ENCODE results near the gene SLC25A6. TPM values are rescaled to one million over a fixed set of nuclear protein-coding genes. Genes with fewer than 3 reads are reported as not detected.
A peak's percentile ranks its signal among the peaks of the same experiment; 100 is the strongest.

Gene SLC25A6
- polyA plus RNA-seq, 3 donors = 442 to 769 (median 449) TPM

DNA sequence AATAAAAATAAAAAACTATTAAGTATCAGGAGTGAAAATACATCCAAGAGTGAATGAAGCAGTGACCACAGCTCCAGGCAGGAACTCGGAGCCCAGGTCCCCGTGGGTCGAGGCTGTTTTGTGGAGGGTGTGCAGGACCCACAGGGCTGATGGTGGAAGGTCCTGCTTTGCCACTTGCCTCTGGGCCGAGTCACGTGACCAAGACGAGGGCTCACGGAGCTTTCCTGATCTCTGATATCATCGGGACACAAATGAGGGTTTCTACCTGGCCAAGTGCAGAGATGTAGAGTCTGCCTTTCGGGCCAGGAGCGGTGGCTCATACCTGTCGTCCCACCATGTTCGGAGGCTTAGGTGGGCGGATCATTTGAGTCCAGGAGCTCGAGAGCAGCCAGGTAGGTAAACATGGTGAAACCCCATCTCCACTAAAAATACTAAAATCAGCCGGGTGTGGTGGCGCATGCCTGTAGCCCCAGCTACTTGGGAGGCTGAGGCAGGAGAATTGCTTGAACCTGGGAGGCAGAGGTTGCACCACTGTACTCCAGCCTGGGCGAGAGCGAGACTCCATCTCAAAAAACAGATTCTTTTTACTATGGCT lies 7.2 kb downstream of the SLC25A6 start:
- no peak overlapping the region for H3K9ac ChIP-seq (ENCODE audit: insufficient read depth, low read length, poor library complexity, severe bottlenecking)
- H3K4me3 Mint-ChIP-seq = no peak overlapping the region

GRCh38 chrX:1380672-1381233 lies 11.2 kb downstream of the SLC25A6 start:
- H3K4me3 Mint-ChIP-seq = no peak overlapping the region
- Histone ChIP-seq H3K9me3 (replicated peaks in 1 of 2; ENCODE audit: control insufficient read depth in 1 of 2, insufficient read depth in 1 of 2, low read length in 2 of 2) (no peaks in the 10 kb centered on the region), H3K27me3 (ENCODE audit: control insufficient read depth in 2 of 2, insufficient read depth in 2 of 2, low read length in 2 of 2) (no peaks in the 10 kb centered on the region), H3K4me1 (ENCODE audit: control insufficient read depth in 1 of 2, insufficient read depth in 2 of 2, low read length in 2 of 2) (no peaks in the 10 kb centered on the region), H2AFZ (ENCODE audit: insufficient read depth, low read depth, low read length, poor library complexity, severe bottlenecking) (no peak overlapping the region), H3K36me3 (replicated peaks in 1 of 2; ENCODE audit: control insufficient read depth in 1 of 2, insufficient read depth in 2 of 2, low read length in 2 of 2) (peaks cover 20 to 24% of the 10 kb centered on the region in 2 donors), H3K4me2 (replicated peaks; ENCODE audit: extremely low read depth, low read length, poor library complexity, severe bottlenecking) (no peak overlapping the region), H3K27ac (ENCODE audit: low read depth in 1 of 2, low read length in 2 of 2) (no peak overlapping the region), H3K4me3 (replicated peaks in 1 of 3; ENCODE audit: low read depth in 2 of 3, low read length in 3 of 3) (no peak overlapping the region), H3K79me2 (ENCODE audit: insufficient read depth, low read length) (peaks cover 4% of the 10 kb centered on the region), H4K20me1 (ENCODE audit: insufficient read depth, low read length) (peaks cover 45% of the 10 kb centered on the region), H3K9ac (ENCODE audit: insufficient read depth, low read length, poor library complexity, severe bottlenecking) (no peak overlapping the region)
- 74% methylated on average over 20 of the region's 20 CpGs for WGBS (ENCODE audit: insufficient coverage)
- H3K4me1 Mint-ChIP-seq = peaks cover 11% of the 10 kb centered on the region
- peaks cover 18 to 54% of the 10 kb centered on the region in 2 donors for H3K36me3 Mint-ChIP-seq
- TF ChIP-seq, protein P1, sequence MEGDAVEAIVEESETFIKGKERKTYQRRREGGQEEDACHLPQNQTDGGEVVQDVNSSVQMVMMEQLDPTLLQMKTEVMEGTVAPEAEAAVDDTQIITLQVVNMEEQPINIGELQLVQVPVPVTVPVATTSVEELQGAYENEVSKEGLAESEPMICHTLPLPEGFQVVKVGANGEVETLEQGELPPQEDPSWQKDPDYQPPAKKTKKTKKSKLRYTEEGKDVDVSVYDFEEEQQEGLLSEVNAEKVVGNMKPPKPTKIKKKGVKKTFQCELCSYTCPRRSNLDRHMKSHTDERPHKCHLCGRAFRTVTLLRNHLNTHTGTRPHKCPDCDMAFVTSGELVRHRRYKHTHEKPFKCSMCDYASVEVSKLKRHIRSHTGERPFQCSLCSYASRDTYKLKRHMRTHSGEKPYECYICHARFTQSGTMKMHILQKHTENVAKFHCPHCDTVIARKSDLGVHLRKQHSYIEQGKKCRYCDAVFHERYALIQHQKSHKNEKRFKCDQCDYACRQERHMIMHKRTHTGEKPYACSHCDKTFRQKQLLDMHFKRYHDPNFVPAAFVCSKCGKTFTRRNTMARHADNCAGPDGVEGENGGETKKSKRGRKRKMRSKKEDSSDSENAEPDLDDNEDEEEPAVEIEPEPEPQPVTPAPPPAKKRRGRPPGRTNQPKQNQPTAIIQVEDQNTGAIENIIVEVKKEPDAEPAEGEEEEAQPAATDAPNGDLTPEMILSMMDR (IDR thresholded peaks at IDR 0.05) = no peak
- no peak for DNase-seq
- H3K27ac Mint-ChIP-seq = peak overlapping the region in 2 of 7 donors; percentile 50 to 62
- peaks cover 0 to 5% (median 0%) of the 10 kb centered on the region in 7 donors for H3K9me3 Mint-ChIP-seq
- intact Hi-C loops (cut with micrococcal nuclease) = loop anchor here in 1 of 2 donors (10.0 kb wide), 2 partner anchors 56 to 136 kb away; no protein-coding TSS in a partner anchor
- peaks cover 0 to 3% (median 2%) of the 10 kb centered on the region in 3 donors for H3K27me3 Mint-ChIP-seq (ENCODE audit: low read depth in 3 of 3)

More for the DNA sequence above, 7.2 kb downstream of the SLC25A6 start:
- TF ChIP-seq, protein P1 (IDR thresholded peaks at IDR 0.05) = no peak
- intact Hi-C loops (cut with micrococcal nuclease) = loop anchor here in 1 of 2 donors (5.0 to 10.0 kb wide), 3 partner anchors 37 to 140 kb away; no protein-coding TSS in a partner anchor
- peaks cover 85% of the 10 kb centered on the region for H4K20me1 ChIP-seq (ENCODE audit: insufficient read depth, low read length)
- peaks cover 0 to 5% (median 0%) of the 10 kb centered on the region in 7 donors for H3K9me3 Mint-ChIP-seq
- peaks cover 14% of the 10 kb centered on the region for H3K4me1 Mint-ChIP-seq
- peak overlapping the region in 6 of 7 donors; percentile 18 to 60 (median 48) for H3K27ac Mint-ChIP-seq
- H3K4me2 ChIP-seq (replicated peaks; ENCODE audit: extremely low read depth, low read length, poor library complexity, severe bottlenecking) = no peak overlapping the region
- peaks cover 52 to 76% of the 10 kb centered on the region in 2 donors for H3K36me3 Mint-ChIP-seq
- no peak overlapping the region for H3K4me3 ChIP-seq (replicated peaks in 1 of 3; ENCODE audit: low read depth in 2 of 3, low read length in 3 of 3)
- no peaks in the 10 kb centered on the region for H3K27me3 ChIP-seq (ENCODE audit: control insufficient read depth in 2 of 2, insufficient read depth in 2 of 2, low read length in 2 of 2)
- H3K9me3 ChIP-seq (replicated peaks in 1 of 2; ENCODE audit: control insufficient read depth in 1 of 2, insufficient read depth in 1 of 2, low read length in 2 of 2) = no peaks in the 10 kb centered on the region
- H3K36me3 ChIP-seq (replicated peaks in 1 of 2; ENCODE audit: control insufficient read depth in 1 of 2, insufficient read depth in 2 of 2, low read length in 2 of 2) = peaks cover 56 to 64% of the 10 kb centered on the region in 2 donors
- H3K79me2 ChIP-seq (ENCODE audit: insufficient read depth, low read length) = peaks cover 44% of the 10 kb centered on the region
- no peak for DNase-seq
- peaks cover 0 to 3% (median 2%) of the 10 kb centered on the region in 3 donors for H3K27me3 Mint-ChIP-seq (ENCODE audit: low read depth in 3 of 3)
- WGBS (ENCODE audit: insufficient coverage) = 94% methylated on average over 9 of the region's 18 CpGs
- H3K4me1 ChIP-seq (ENCODE audit: control insufficient read depth in 1 of 2, insufficient read depth in 2 of 2, low read length in 2 of 2) = peaks cover 0 to 2% of the 10 kb centered on the region in 2 donors
- H2AFZ ChIP-seq (ENCODE audit: insufficient read depth, low read depth, low read length, poor library complexity, severe bottlenecking) = no peak overlapping the region
- H3K27ac ChIP-seq (ENCODE audit: low read depth in 1 of 2, low read length in 2 of 2) = no peak overlapping the region

Measured in CD14-positive monocyte (primary cell).